Measurements from ENCODE around the gene KCNV2.

The KCNV2 gene

DNA sequence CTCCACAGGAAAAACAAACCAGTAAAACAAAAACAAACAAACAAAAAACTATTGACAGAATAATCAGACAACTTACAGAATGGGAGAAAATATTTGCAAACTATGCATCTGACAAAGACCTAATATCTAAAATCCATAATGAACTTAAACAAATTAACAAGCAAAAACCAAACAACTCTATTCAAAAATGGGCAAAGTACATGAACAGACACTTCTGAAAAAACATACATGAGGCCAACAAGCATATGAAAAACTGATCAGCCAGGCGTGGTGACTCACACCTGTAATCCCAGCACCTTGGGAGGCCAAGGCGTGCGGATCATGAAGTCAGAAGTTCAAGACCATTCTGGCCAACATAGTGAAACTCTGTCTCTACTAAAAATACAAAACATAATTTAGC lies 60.1 kb downstream of the KCNV2 start:
- Histone ChIP-seq H3K27ac (no peak overlapping the region), H2AFZ (ENCODE audit: low read depth) (no peak overlapping the region), H3K79me2 (ENCODE audit: insufficient read depth, low read depth) (no peaks in the 10 kb centered on the region; the same call in 1 of the 2 replicates), H3K4me2 (no peak overlapping the region), H3K4me1 (ENCODE audit: low read depth, poor library complexity, severe bottlenecking) (no peaks in the 10 kb centered on the region), H4K20me1 (ENCODE audit: insufficient read depth) (no peaks in the 10 kb centered on the region), H3K9ac (no peak overlapping the region), H3K4me3 (IDR thresholded peaks at IDR 0.05; ENCODE audit: insufficient read depth, low read depth, low read length) (no peak overlapping the region), H3K27me3 (ENCODE audit: insufficient read depth, low read depth) (no peaks in the 10 kb centered on the region), H3K36me3 (ENCODE audit: insufficient read depth) (0 out of 2 replicates have a peak, but pooled peaks cover 9% of the 10 kb centered on the region)
- TF ChIP-seq, protein P1, sequence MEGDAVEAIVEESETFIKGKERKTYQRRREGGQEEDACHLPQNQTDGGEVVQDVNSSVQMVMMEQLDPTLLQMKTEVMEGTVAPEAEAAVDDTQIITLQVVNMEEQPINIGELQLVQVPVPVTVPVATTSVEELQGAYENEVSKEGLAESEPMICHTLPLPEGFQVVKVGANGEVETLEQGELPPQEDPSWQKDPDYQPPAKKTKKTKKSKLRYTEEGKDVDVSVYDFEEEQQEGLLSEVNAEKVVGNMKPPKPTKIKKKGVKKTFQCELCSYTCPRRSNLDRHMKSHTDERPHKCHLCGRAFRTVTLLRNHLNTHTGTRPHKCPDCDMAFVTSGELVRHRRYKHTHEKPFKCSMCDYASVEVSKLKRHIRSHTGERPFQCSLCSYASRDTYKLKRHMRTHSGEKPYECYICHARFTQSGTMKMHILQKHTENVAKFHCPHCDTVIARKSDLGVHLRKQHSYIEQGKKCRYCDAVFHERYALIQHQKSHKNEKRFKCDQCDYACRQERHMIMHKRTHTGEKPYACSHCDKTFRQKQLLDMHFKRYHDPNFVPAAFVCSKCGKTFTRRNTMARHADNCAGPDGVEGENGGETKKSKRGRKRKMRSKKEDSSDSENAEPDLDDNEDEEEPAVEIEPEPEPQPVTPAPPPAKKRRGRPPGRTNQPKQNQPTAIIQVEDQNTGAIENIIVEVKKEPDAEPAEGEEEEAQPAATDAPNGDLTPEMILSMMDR (conservative IDR thresholded peaks at IDR 0.05; ENCODE audit: low read depth, low read length), result no peak

DNA sequence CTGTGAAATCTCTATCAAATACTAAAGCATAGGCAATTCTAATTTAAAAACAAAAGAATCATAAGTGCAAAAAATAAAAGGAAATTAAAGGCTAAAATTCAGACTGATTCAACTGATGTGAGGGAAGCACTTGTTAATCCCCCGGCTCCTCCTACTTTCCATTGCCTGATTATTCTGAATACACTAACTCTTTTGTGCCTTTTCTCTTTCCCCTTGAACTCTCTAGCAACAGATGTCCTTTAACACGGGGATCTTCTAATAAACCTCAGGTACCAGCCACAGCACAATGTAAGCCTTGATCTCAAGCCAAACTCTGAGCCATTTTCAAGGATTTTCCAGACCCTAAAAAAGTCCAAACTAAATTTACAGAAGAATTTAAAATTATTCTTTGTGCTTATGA lies 61.5 kb downstream of the KCNV2 start:
- Histone ChIP-seq H3K79me2 (ENCODE audit: insufficient read depth, low read depth) (no peaks in the 10 kb centered on the region), H3K9ac (no peak overlapping the region), H3K27me3 (ENCODE audit: insufficient read depth, low read depth) (no peaks in the 10 kb centered on the region), H3K36me3 (ENCODE audit: insufficient read depth) (0 out of 2 replicates have a peak, but pooled peaks cover 9% of the 10 kb centered on the region), H4K20me1 (ENCODE audit: insufficient read depth) (no peaks in the 10 kb centered on the region), H2AFZ (ENCODE audit: low read depth) (no peak overlapping the region), H3K27ac (no peak overlapping the region), H3K4me2 (no peak overlapping the region), H3K4me1 (ENCODE audit: low read depth, poor library complexity, severe bottlenecking) (no peaks in the 10 kb centered on the region), H3K4me3 (IDR thresholded peaks at IDR 0.05; ENCODE audit: insufficient read depth, low read depth, low read length) (no peak overlapping the region)
- TF ChIP-seq, protein P1 (conservative IDR thresholded peaks at IDR 0.05; ENCODE audit: low read depth, low read length), result no peak
